Measurements from ENCODE around the gene FNDC3B.

FNDC3B gene

GRCh38 chr3:172263781-172264486 lies 224.6 kb downstream of the FNDC3B start:
- Histone ChIP-seq H3K9me3 (replicated peaks in 1 of 2; ENCODE audit: control insufficient read depth in 2 of 2, insufficient read depth in 1 of 2, low read depth in 1 of 2, low read length in 2 of 2) (peaks cover 0 to 11% of the 10 kb centered on the region in 2 donors), H3K4me1 (ENCODE audit: control insufficient read depth in 2 of 2, insufficient read depth in 1 of 2, low read depth in 1 of 2, low read length in 2 of 2) (peaks cover 3 to 9% of the 10 kb centered on the region in 2 donors), H3K36me3 (replicated peaks in 1 of 2; ENCODE audit: control insufficient read depth in 2 of 2, insufficient read depth in 2 of 2, low read length in 2 of 2) (peaks cover 0 to 77% of the 10 kb centered on the region in 2 donors), H3K27ac (replicated peaks; ENCODE audit: low read length) (no peak overlapping the region), H2BK120ac (ENCODE audit: low read depth, low read length) (no peak overlapping the region), H2AFZ (ENCODE audit: low read length) (no peak overlapping the region), H3K79me1 (ENCODE audit: low read depth, low read length) (no peaks in the 10 kb centered on the region), H3K4me3 (ENCODE audit: low read length in 2 of 2) (no peak overlapping the region), H3K18ac (ENCODE audit: low read length) (no peak overlapping the region), H3K9ac (ENCODE audit: low read depth, low read length, poor library complexity) (no peak overlapping the region), H3K23ac (ENCODE audit: low read depth, low read length, poor library complexity) (no peak overlapping the region), H3K14ac (ENCODE audit: low read length) (no peak overlapping the region), H3K4me2 (ENCODE audit: insufficient read depth, low read length, poor library complexity, severe bottlenecking) (no peak overlapping the region), H2AK5ac (ENCODE audit: low read depth, low read length) (no peak overlapping the region), H2BK5ac (ENCODE audit: low read length) (no peak overlapping the region), H4K91ac (ENCODE audit: low read depth, low read length, poor library complexity) (no peak overlapping the region), H3K27me3 (ENCODE audit: control insufficient read depth in 3 of 3, insufficient read depth in 3 of 3, low read depth in 1 of 3, low read length in 3 of 3) (no peaks in the 10 kb centered on the region), H2BK12ac (ENCODE audit: low read length) (no peak overlapping the region), H2BK15ac (ENCODE audit: low read length) (no peak overlapping the region), H3K4ac (ENCODE audit: low read length) (no peak overlapping the region), H4K8ac (ENCODE audit: low read depth, low read length) (no peak overlapping the region)
- WGBS, 2 donors (ENCODE audit: extremely low coverage in 2 of 2, insufficient read length in 2 of 2, insufficient replicate concordance in 1 of 2), result no CpG with 5 or more reads among the region's 7 CpGs
- no peak for DNase-seq (ENCODE audit: low spot score)

- no peak overlapping the region for H3K4me2 ChIP-seq (ENCODE audit: insufficient read depth, low read length, poor library complexity, severe bottlenecking)
- no peak overlapping the region for H3K14ac ChIP-seq (ENCODE audit: low read length)
- DNase-seq (ENCODE audit: low spot score), result no peak
- no peaks in the 10 kb centered on the region for H3K27me3 ChIP-seq (ENCODE audit: control insufficient read depth in 3 of 3, insufficient read depth in 3 of 3, low read depth in 1 of 3, low read length in 3 of 3)
- no peak overlapping the region for H3K4ac ChIP-seq (ENCODE audit: low read length)
- H2BK120ac ChIP-seq (ENCODE audit: low read depth, low read length), result no peak overlapping the region
- no peaks in the 10 kb centered on the region for H3K4me1 ChIP-seq (ENCODE audit: control insufficient read depth in 2 of 2, insufficient read depth in 1 of 2, low read depth in 1 of 2, low read length in 2 of 2)
- no peak overlapping the region for H3K4me3 ChIP-seq (ENCODE audit: low read length in 2 of 2)
- no peak overlapping the region for H2BK15ac ChIP-seq (ENCODE audit: low read length)
- no peak overlapping the region for H2BK5ac ChIP-seq (ENCODE audit: low read length)
- no peak overlapping the region for H4K91ac ChIP-seq (ENCODE audit: low read depth, low read length, poor library complexity)
- no peak overlapping the region for H2AK5ac ChIP-seq (ENCODE audit: low read depth, low read length)
- H3K18ac ChIP-seq (ENCODE audit: low read length), result no peak overlapping the region
- no peak overlapping the region for H4K8ac ChIP-seq (ENCODE audit: low read depth, low read length)
- peaks cover 0 to 11% of the 10 kb centered on the region in 2 donors for H3K9me3 ChIP-seq (replicated peaks in 1 of 2; ENCODE audit: control insufficient read depth in 2 of 2, insufficient read depth in 1 of 2, low read depth in 1 of 2, low read length in 2 of 2)
- H2BK12ac ChIP-seq (ENCODE audit: low read length), result no peak overlapping the region
- WGBS, 2 donors (ENCODE audit: extremely low coverage in 2 of 2, insufficient read length in 2 of 2, insufficient replicate concordance in 1 of 2), result no CpG with 5 or more reads among the region's 3 CpGs
- no peak overlapping the region for H3K27ac ChIP-seq (replicated peaks; ENCODE audit: low read length)
- H3K9ac ChIP-seq (ENCODE audit: low read depth, low read length, poor library complexity), result no peak overlapping the region
- H3K36me3 ChIP-seq (replicated peaks in 1 of 2; ENCODE audit: control insufficient read depth in 2 of 2, insufficient read depth in 2 of 2, low read length in 2 of 2), result peaks cover 0 to 84% of the 10 kb centered on the region in 2 donors
- no peak overlapping the region for H2AFZ ChIP-seq (ENCODE audit: low read length)
- H3K23ac ChIP-seq (ENCODE audit: low read depth, low read length, poor library complexity), result no peak overlapping the region
- H3K79me1 ChIP-seq (ENCODE audit: low read depth, low read length), result no peaks in the 10 kb centered on the region
These were observed 226.7 kb downstream of the FNDC3B start for GRCh38 chr3:172266103-172266502.

- no peak overlapping the region for H2BK12ac ChIP-seq (ENCODE audit: low read length)
- no peak overlapping the region for H2AK5ac ChIP-seq (ENCODE audit: low read depth, low read length)
- H3K79me1 ChIP-seq (ENCODE audit: low read depth, low read length), result no peaks in the 10 kb centered on the region
- H3K4me2 ChIP-seq (ENCODE audit: insufficient read depth, low read length, poor library complexity, severe bottlenecking), result no peak overlapping the region
- H3K27ac ChIP-seq (replicated peaks; ENCODE audit: low read length), result no peak overlapping the region
- H3K9ac ChIP-seq (ENCODE audit: low read depth, low read length, poor library complexity), result no peak overlapping the region
- no peak overlapping the region for H2BK5ac ChIP-seq (ENCODE audit: low read length)
- H4K8ac ChIP-seq (ENCODE audit: low read depth, low read length), result no peak overlapping the region
- no peak overlapping the region for H3K14ac ChIP-seq (ENCODE audit: low read length)
- no peak overlapping the region for H2BK15ac ChIP-seq (ENCODE audit: low read length)
- H4K91ac ChIP-seq (ENCODE audit: low read depth, low read length, poor library complexity), result no peak overlapping the region
- H3K9me3 ChIP-seq (replicated peaks in 1 of 2; ENCODE audit: control insufficient read depth in 2 of 2, insufficient read depth in 1 of 2, low read depth in 1 of 2, low read length in 2 of 2), result peaks cover 0 to 11% of the 10 kb centered on the region in 2 donors
- H3K27me3 ChIP-seq (ENCODE audit: control insufficient read depth in 3 of 3, insufficient read depth in 3 of 3, low read depth in 1 of 3, low read length in 3 of 3), result no peaks in the 10 kb centered on the region
- H3K18ac ChIP-seq (ENCODE audit: low read length), result no peak overlapping the region
- no peak overlapping the region for H2AFZ ChIP-seq (ENCODE audit: low read length)
- WGBS, 2 donors (ENCODE audit: extremely low coverage in 2 of 2, insufficient read length in 2 of 2, insufficient replicate concordance in 1 of 2), result no CpG with 5 or more reads among the region's 3 CpGs
- H3K23ac ChIP-seq (ENCODE audit: low read depth, low read length, poor library complexity), result no peak overlapping the region
- no peak overlapping the region for H2BK120ac ChIP-seq (ENCODE audit: low read depth, low read length)
- no peak for DNase-seq (ENCODE audit: low spot score)
- H3K4ac ChIP-seq (ENCODE audit: low read length), result no peak overlapping the region
- peaks cover 0 to 78% of the 10 kb centered on the region in 2 donors for H3K36me3 ChIP-seq (replicated peaks in 1 of 2; ENCODE audit: control insufficient read depth in 2 of 2, insufficient read depth in 2 of 2, low read length in 2 of 2)
- H3K4me3 ChIP-seq (ENCODE audit: low read length in 2 of 2), result no peak overlapping the region
- H3K4me1 ChIP-seq (ENCODE audit: control insufficient read depth in 2 of 2, insufficient read depth in 1 of 2, low read depth in 1 of 2, low read length in 2 of 2), result peaks cover 0 to 2% of the 10 kb centered on the region in 2 donors
These were observed 229.0 kb downstream of the FNDC3B start for GRCh38 chr3:172268425-172268824.

GRCh38 chr3:172268868-172269267 lies 229.5 kb downstream of the FNDC3B start:
- H2BK12ac ChIP-seq (ENCODE audit: low read length), result no peak overlapping the region
- no peak overlapping the region for H3K9ac ChIP-seq (ENCODE audit: low read depth, low read length, poor library complexity)
- H3K4ac ChIP-seq (ENCODE audit: low read length), result no peak overlapping the region
- H3K27ac ChIP-seq (replicated peaks; ENCODE audit: low read length), result no peak overlapping the region
- no peak overlapping the region for H4K8ac ChIP-seq (ENCODE audit: low read depth, low read length)
- H4K91ac ChIP-seq (ENCODE audit: low read depth, low read length, poor library complexity), result no peak overlapping the region
- no peak overlapping the region for H2BK5ac ChIP-seq (ENCODE audit: low read length)
- no peak overlapping the region for H3K4me2 ChIP-seq (ENCODE audit: insufficient read depth, low read length, poor library complexity, severe bottlenecking)
- no peak overlapping the region for H2BK120ac ChIP-seq (ENCODE audit: low read depth, low read length)
- no peak for DNase-seq (ENCODE audit: low spot score)
- no peaks in the 10 kb centered on the region for H3K27me3 ChIP-seq (ENCODE audit: control insufficient read depth in 3 of 3, insufficient read depth in 3 of 3, low read depth in 1 of 3, low read length in 3 of 3)
- no peaks in the 10 kb centered on the region for H3K79me1 ChIP-seq (ENCODE audit: low read depth, low read length)
- no peak overlapping the region for H2AK5ac ChIP-seq (ENCODE audit: low read depth, low read length)
- H3K9me3 ChIP-seq (replicated peaks in 1 of 2; ENCODE audit: control insufficient read depth in 2 of 2, insufficient read depth in 1 of 2, low read depth in 1 of 2, low read length in 2 of 2), result peaks cover 0 to 11% of the 10 kb centered on the region in 2 donors
- H2AFZ ChIP-seq (ENCODE audit: low read length), result no peak overlapping the region
- H3K14ac ChIP-seq (ENCODE audit: low read length), result no peak overlapping the region
- H3K4me1 ChIP-seq (ENCODE audit: control insufficient read depth in 2 of 2, insufficient read depth in 1 of 2, low read depth in 1 of 2, low read length in 2 of 2), result peaks cover 0 to 2% of the 10 kb centered on the region in 2 donors
- WGBS, 2 donors (ENCODE audit: extremely low coverage in 2 of 2, insufficient read length in 2 of 2, insufficient replicate concordance in 1 of 2), result no CpG with 5 or more reads among the region's 2 CpGs
- H3K36me3 ChIP-seq (replicated peaks in 1 of 2; ENCODE audit: control insufficient read depth in 2 of 2, insufficient read depth in 2 of 2, low read length in 2 of 2), result peaks cover 0 to 78% of the 10 kb centered on the region in 2 donors
- no peak overlapping the region for H3K23ac ChIP-seq (ENCODE audit: low read depth, low read length, poor library complexity)
- H3K4me3 ChIP-seq (ENCODE audit: low read length in 2 of 2), result no peak overlapping the region
- H3K18ac ChIP-seq (ENCODE audit: low read length), result no peak overlapping the region
- H2BK15ac ChIP-seq (ENCODE audit: low read length), result no peak overlapping the region
